ENCODE data around the gene PCLO.

- TF ChIP-seq POLR2A (IDR thresholded peaks at IDR 0.05): no peak
- TF ChIP-seq, protein P1, sequence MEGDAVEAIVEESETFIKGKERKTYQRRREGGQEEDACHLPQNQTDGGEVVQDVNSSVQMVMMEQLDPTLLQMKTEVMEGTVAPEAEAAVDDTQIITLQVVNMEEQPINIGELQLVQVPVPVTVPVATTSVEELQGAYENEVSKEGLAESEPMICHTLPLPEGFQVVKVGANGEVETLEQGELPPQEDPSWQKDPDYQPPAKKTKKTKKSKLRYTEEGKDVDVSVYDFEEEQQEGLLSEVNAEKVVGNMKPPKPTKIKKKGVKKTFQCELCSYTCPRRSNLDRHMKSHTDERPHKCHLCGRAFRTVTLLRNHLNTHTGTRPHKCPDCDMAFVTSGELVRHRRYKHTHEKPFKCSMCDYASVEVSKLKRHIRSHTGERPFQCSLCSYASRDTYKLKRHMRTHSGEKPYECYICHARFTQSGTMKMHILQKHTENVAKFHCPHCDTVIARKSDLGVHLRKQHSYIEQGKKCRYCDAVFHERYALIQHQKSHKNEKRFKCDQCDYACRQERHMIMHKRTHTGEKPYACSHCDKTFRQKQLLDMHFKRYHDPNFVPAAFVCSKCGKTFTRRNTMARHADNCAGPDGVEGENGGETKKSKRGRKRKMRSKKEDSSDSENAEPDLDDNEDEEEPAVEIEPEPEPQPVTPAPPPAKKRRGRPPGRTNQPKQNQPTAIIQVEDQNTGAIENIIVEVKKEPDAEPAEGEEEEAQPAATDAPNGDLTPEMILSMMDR (IDR thresholded peaks at IDR 0.05): no peak
Observed at GRCh38 chr7:82964150-82964882, 198.4 kb downstream of the PCLO start.

Measured in body of pancreas (tissue), 4 donors.